GM19193 (cell line): ENCODE results near the gene PHOSPHO2.

Experiments used
- POLR2A ChIP-seq: IDR thresholded peaks from 4 replicates; pipeline ENCODE4 v1.6.1; 2011; ENCODE audit not compliant: insufficient read depth, insufficient read length; ENCODE audit errors: extremely low read depth

Gene PHOSPHO2, protein sequence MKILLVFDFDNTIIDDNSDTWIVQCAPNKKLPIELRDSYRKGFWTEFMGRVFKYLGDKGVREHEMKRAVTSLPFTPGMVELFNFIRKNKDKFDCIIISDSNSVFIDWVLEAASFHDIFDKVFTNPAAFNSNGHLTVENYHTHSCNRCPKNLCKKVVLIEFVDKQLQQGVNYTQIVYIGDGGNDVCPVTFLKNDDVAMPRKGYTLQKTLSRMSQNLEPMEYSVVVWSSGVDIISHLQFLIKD

DNA sequence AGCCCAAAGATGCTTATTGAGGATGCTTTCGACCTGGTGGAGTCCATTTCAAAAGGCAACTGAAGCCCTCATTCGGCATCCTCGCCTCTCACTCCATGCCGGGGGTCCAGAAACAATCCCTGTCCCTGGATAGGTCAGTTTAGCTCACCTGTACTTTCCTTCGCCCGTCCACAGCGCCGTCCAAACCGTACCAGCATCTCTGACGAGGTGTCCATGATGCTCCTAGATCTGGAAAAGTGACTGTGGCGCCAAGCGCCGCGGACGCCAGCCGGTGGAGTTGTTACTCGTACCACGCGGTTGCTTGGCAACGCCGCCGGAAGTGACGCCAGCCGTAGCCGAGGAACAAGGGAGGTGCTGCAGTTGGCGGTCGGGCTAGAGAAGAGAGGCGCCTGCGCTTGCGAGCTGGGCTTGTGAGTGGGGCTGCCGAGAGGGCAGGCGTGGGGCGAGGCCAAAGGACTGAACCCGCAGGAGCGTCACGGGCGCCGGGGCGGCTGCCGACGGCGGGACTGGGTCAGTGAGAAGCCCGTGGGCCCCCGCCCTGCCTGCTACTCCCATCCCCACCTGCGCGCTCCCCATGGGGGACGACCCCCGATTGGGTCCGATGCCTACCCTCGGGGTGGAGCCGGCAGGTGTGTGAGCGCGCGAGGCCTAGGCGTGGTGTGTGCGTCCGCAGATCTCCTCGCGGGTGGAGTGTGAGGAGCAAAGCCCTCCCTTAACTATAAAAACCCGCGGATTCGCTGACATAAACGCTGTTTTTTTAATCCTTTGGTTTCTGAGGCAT lies at the start of gene PHOSPHO2, which contains the start of gene CFAP210:
PHOSPHO2 (plus strand) TSS at position 357 of the 781 bp plus-strand sequence. CDS start 6,503 bp downstream, outside the sequence.
CFAP210 (minus strand) TSS at position 293 of the 781 bp plus-strand sequence; CDS start at position 215, 78 bp downstream.
- TF ChIP-seq POLR2A, result peak; percentile 76

- TF ChIP-seq POLR2A, result no peak
Measured at GRCh38 chr2:169647496-169647895, 46.8 kb upstream of the PHOSPHO2 start.

- TF ChIP-seq POLR2A, result no peak
Measured at GRCh38 chr2:169649278-169649677, 45.0 kb upstream of the PHOSPHO2 start.

DNA sequence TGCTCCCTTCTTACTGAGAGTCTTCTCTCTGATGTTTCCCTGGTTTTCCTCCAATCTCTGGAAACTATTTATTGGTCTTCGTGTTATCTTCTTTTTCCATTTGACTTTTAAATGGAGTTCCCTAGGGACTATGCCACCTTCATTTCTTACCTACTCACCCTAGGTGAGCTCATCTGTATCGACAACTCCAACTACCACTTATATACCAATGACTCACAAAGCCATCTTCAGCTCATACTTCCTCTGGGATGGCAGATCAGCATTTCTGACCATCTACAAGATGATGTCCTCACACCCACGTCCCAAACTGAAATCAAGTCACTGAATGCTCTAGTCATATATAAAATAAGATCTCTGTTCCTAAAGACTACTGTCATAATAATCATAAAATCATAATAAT lies 40.6 kb upstream of the PHOSPHO2 start:
- no peak for TF ChIP-seq POLR2A

GRCh38 chr2:169656164-169656563 lies 38.1 kb upstream of the PHOSPHO2 start:
- no peak for TF ChIP-seq POLR2A

GRCh38 chr2:169658877-169659276 lies 35.4 kb upstream of the PHOSPHO2 start:
- TF ChIP-seq POLR2A, result no peak

- TF ChIP-seq POLR2A, result no peak
Measured at GRCh38 chr2:169659320-169659719, 34.9 kb upstream of the PHOSPHO2 start.

- TF ChIP-seq POLR2A, result no peak
Measured at GRCh38 chr2:169661265-169661664, 33.0 kb upstream of the PHOSPHO2 start.

- no peak for TF ChIP-seq POLR2A
Measured at GRCh38 chr2:169662744-169663143, 31.5 kb upstream of the PHOSPHO2 start.

GRCh38 chr2:169663247-169663646 lies 31.0 kb upstream of the PHOSPHO2 start:
- TF ChIP-seq POLR2A, result no peak

DNA sequence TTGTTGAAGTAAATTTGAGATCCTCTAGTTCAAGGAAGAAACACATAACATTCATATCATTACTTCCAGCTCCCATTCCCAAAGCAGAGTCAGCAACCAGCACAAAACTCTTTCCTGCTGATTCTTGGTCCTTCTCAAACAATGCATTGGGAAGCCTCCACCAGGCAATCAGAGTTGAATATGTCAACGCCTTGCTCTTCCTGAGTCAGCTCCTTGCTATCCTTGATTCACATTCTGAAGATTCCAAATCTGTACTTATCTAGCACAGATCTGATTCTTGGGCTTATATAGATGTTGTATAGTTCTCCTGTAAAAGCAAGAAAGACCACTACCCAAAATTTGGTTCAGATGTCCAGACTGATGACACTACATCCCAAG lies 29.7 kb upstream of the PHOSPHO2 start:
- TF ChIP-seq POLR2A, result no peak

- no peak for TF ChIP-seq POLR2A
Measured at GRCh38 chr2:169664978-169665930, 29.0 kb upstream of the PHOSPHO2 start.

GRCh38 chr2:169667583-169667982 lies 26.7 kb upstream of the PHOSPHO2 start:
- TF ChIP-seq POLR2A, result no peak

DNA sequence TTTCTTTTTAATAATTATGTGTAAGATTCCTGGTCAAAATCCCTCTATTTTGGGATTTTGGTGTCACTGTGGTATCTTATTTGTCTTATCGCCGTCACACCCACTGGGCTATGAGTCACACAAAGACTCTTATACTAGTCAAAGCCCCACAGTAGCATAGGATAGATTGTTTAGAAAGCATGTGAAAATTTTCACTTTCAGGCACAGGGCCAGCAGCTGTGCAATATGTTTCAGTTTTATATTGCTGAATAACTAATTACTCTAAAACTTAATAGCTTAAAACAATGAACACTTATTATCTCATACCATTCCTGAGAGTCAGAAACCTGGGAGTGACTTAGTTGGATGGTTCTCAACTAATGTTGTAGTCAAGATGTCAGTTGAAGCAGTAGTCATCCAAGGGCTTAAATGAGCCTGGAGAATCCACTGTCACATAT lies 24.0 kb upstream of the PHOSPHO2 start:
- TF ChIP-seq POLR2A, result no peak

DNA sequence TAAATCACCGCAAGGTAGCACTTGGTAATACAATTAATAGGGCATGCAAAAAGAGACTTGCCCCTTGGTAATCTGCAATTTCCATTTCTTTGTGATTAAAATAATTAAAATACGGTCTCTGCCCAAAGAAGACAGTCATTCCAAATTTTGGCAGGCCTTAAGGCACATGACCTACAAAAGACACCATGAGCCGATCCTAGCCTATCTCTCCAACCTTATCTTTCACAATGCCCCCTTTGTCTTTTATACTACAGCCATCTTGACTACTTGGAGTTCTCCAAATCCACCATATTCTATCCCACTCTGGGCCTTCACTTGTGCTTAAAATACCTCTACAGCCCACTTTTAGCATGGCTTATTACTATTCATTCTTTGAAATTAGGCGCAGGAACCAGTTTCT lies 23.3 kb upstream of the PHOSPHO2 start:
- no peak for TF ChIP-seq POLR2A
